ENCODE measurements around the gene PXDC1.

The PXDC1 gene

DNA sequence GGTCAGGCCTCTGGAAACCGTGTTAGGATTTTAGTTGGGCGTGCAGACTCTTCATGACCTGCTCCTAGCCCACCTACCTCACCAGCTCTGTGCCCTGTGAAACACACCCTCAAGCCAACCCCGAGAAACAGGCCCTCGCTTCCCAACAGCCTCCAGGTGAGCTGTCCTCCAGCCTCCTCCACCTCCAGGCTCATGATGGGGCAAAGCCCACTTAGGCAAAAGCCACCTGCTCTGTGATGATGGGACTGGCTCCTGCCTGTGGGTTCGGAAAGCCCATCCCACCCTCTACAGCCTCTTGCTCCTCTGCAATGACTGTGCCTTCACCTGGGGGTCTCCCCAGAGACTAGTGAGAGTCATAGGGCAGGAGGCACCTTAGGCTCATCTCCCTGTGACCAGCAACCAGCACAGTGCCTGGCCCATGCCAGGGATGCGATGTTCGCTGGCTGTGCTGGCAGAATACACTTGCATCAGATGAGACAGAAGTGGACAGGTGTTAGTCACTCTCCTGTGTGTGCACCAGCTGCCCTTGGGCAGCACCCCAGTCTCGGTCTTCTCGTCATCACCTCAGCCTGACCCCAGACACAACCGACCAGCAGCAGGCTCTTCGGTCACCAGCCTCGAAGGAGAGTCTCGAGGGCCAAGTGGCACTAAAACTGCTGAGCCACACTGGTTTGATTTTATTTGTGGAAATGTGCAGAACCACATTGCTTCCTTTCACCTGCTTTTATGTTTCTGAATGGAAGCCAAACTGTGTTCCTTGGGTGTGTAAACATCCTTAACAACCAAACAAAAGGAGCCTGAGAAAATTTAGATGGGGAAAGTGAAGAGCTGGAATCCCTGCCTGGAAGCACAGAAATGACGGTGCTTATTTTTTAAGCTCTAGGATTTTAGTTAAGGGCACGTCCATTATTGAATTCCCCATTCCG, 10.7 kb downstream of the PXDC1 start:
- TF ChIP-seq TAF1 (IDR thresholded peaks at IDR 0.05; ENCODE audit: borderline replicate concordance, insufficient read depth, low read length): no peak
- no peak for TF ChIP-seq FOXP2 (optimal IDR thresholded peaks at IDR 0.05; ENCODE audit: borderline replicate concordance, extremely low read depth, extremely low read length, insufficient read depth)
- TF ChIP-seq, protein P1, sequence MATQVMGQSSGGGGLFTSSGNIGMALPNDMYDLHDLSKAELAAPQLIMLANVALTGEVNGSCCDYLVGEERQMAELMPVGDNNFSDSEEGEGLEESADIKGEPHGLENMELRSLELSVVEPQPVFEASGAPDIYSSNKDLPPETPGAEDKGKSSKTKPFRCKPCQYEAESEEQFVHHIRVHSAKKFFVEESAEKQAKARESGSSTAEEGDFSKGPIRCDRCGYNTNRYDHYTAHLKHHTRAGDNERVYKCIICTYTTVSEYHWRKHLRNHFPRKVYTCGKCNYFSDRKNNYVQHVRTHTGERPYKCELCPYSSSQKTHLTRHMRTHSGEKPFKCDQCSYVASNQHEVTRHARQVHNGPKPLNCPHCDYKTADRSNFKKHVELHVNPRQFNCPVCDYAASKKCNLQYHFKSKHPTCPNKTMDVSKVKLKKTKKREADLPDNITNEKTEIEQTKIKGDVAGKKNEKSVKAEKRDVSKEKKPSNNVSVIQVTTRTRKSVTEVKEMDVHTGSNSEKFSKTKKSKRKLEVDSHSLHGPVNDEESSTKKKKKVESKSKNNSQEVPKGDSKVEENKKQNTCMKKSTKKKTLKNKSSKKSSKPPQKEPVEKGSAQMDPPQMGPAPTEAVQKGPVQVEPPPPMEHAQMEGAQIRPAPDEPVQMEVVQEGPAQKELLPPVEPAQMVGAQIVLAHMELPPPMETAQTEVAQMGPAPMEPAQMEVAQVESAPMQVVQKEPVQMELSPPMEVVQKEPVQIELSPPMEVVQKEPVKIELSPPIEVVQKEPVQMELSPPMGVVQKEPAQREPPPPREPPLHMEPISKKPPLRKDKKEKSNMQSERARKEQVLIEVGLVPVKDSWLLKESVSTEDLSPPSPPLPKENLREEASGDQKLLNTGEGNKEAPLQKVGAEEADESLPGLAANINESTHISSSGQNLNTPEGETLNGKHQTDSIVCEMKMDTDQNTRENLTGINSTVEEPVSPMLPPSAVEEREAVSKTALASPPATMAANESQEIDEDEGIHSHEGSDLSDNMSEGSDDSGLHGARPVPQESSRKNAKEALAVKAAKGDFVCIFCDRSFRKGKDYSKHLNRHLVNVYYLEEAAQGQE (IDR thresholded peaks at IDR 0.05; ENCODE audit: insufficient read depth in 1 of 2, low read depth in 2 of 2, low read length in 2 of 2): no peak
- TF ChIP-seq SIN3A (IDR thresholded peaks at IDR 0.05; ENCODE audit: borderline replicate concordance, insufficient read depth, low read length): no peak
- TF ChIP-seq POLR2AphosphoS5 (IDR thresholded peaks at IDR 0.05; ENCODE audit: low read depth, low read length): no peak

DNA sequence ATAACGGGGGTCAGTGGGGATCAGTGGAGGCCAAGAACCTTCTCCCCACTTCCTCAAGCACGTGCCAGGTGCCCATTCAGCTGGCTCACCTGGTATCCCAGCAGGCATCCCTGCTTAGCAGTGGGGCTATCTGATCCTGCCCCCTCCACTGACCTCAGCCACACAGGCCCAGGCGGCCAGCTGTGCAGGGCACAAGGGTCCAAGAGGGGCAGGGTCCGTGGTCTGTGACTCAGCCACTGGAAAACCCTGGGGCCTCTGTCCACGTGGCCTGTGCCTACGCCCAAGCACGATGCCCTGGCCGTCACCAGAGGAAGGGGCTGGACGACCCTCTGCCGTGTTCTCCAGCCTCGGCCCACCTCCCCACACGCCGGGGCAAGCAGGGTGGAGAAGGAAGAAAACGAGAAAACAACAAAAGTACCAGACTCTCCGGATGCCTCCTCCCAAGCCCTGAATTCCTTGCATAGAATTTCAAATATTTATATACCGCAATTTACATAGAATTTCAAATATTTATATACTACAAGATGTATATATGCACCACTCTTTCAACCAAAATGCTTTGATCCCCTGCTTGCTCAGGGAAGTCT, 12.1 kb downstream of the PXDC1 start:
- TF ChIP-seq TAF1 (IDR thresholded peaks at IDR 0.05; ENCODE audit: borderline replicate concordance, insufficient read depth, low read length): no peak
- no peak for TF ChIP-seq SIN3A (IDR thresholded peaks at IDR 0.05; ENCODE audit: borderline replicate concordance, insufficient read depth, low read length)
- no peak for TF ChIP-seq FOXP2 (optimal IDR thresholded peaks at IDR 0.05; ENCODE audit: borderline replicate concordance, extremely low read depth, extremely low read length, insufficient read depth)
- TF ChIP-seq, protein P1 (IDR thresholded peaks at IDR 0.05; ENCODE audit: insufficient read depth in 1 of 2, low read depth in 2 of 2, low read length in 2 of 2): no peak
- TF ChIP-seq POLR2AphosphoS5 (IDR thresholded peaks at IDR 0.05; ENCODE audit: low read depth, low read length): no peak

DNA sequence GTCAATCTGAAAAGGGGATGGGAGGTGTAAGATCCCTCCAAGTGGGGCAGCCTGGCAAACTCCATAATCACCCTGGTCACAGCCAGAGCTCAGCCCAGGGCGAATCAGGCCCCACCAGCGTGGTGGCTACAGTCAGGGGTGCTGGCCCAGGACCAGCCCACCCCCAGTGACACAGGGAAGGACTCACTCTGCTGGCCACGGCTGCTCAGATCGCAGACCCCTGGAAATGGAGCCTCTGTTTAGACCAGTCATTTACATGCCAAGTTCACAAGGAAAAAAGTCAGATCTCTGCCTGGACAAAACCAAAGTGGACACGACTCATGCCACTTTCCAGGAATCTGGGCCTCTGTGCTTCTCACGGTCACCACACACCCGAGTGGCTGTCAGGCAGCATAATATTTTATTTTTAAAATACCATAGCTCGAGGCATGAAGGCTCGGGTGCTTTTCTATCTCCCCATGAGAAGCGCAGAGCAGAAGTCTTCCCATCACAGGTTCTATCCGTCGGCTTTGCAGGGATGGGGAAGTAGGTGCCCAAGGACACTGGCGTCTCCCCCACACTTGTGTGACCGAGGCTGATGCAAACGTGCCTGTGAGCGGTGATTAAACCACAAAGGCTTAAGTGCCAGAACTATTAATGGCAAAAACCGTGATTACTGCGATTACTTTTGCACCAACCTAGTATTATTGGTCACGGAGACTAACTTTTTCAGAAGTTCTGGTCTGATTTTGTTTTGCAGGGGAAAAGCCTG, 13.0 kb downstream of the PXDC1 start:
- no peak for TF ChIP-seq TAF1 (IDR thresholded peaks at IDR 0.05; ENCODE audit: borderline replicate concordance, insufficient read depth, low read length)
- TF ChIP-seq, protein P1 (IDR thresholded peaks at IDR 0.05; ENCODE audit: insufficient read depth in 1 of 2, low read depth in 2 of 2, low read length in 2 of 2): no peak
- TF ChIP-seq SIN3A (IDR thresholded peaks at IDR 0.05; ENCODE audit: borderline replicate concordance, insufficient read depth, low read length): no peak

DNA sequence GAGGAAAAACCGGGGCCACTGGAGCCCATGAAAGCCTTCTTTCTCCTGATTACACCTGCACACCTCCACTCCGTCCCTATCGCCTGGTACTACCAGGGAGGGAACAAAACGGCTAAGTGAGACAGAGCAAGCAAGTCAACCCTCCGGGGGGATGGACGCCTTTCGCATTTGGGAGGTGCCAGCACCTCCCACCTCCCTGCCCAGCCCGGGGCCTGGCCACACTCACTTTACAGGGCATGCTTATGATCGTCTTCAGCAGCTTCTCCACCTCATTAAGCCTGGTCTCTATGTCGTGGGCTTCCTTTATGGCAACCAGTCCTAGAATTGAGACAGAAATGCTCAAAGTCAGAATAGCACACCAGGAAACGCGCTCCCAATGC, 13.7 kb downstream of the PXDC1 start:
- TF ChIP-seq, protein P1 (IDR thresholded peaks at IDR 0.05; ENCODE audit: insufficient read depth in 1 of 2, low read depth in 2 of 2, low read length in 2 of 2): no peak
- TF ChIP-seq POLR2AphosphoS5 (IDR thresholded peaks at IDR 0.05; ENCODE audit: low read depth, low read length) (no peak), FOXP2 (optimal IDR thresholded peaks at IDR 0.05; ENCODE audit: borderline replicate concordance, extremely low read depth, extremely low read length, insufficient read depth) (no peak)

Data from PFSK-1 (cell line).